Osteoblast (primary cell): ENCODE measurements around the gene TXLNG. TPM values are rescaled to one million over a fixed set of nuclear protein-coding genes. Genes with fewer than 3 reads are reported as not detected.
A peak's percentile ranks its signal among the peaks of the same experiment; 100 is the strongest.

Source experiments
- DNase-seq: peaks from one replicate; pipeline ENCODE4 v3.0.0; 2011; ENCODE audit warnings: low spot score, mixed read lengths; ENCODE audit not compliant: insufficient read length; ENCODE audit errors: missing footprints
- H2AFZ ChIP-seq: 2 replicates; pipeline ENCODE4 v1.6.0; 2011; ENCODE audit warnings: mild to moderate bottlenecking, low read length
- H3K27ac ChIP-seq: 2 replicates; pipeline ENCODE4 v1.5.1; 2011; ENCODE audit warnings: mild to moderate bottlenecking, low read depth, low read length, moderate library complexity
- H3K27me3 ChIP-seq: 2 replicates; pipeline ENCODE4 v1.6.0; 2012; ENCODE audit warnings: mild to moderate bottlenecking, control low read depth, inconsistent platforms, low read length, moderate library complexity; ENCODE audit not compliant: insufficient read depth
- H3K36me3 ChIP-seq: 2 replicates; pipeline ENCODE4 v1.5.1; 2011; ENCODE audit warnings: mild to moderate bottlenecking, low read length, control low read depth, moderate library complexity; ENCODE audit not compliant: insufficient read depth
- H3K4me1 ChIP-seq: 2 replicates; pipeline ENCODE4 v1.5.1; 2011; ENCODE audit warnings: mild to moderate bottlenecking, low read length, control low read depth, moderate library complexity; ENCODE audit not compliant: insufficient read depth
- H3K4me2 ChIP-seq: 2 replicates; pipeline ENCODE4 v1.6.0; 2011; ENCODE audit warnings: mild to moderate bottlenecking, low read length; ENCODE audit not compliant: insufficient read depth
- H3K4me3 ChIP-seq: fragments of 200-600 bp; sonication (generic); 3 replicates; pipeline ENCODE4 v1.5.1; 2012; ENCODE audit warnings: mild to moderate bottlenecking, low read length, inconsistent platforms; ENCODE audit not compliant: insufficient read depth
- H3K79me2 ChIP-seq: 2 replicates; pipeline ENCODE4 v1.6.0; 2012; ENCODE audit warnings: mild to moderate bottlenecking, low read length, control low read depth, inconsistent platforms; ENCODE audit not compliant: insufficient read depth
- H3K9me3 ChIP-seq: 2 replicates; pipeline ENCODE4 v1.5.1; 2011; ENCODE audit warnings: low read depth, low read length, control low read depth
- H4K20me1 ChIP-seq: 2 replicates; pipeline ENCODE4 v1.6.0; 2012; ENCODE audit warnings: mild to moderate bottlenecking, low read length, control low read depth; ENCODE audit not compliant: insufficient read depth
- total RNA-seq: library from RNA; depleted of rRNA; stranded (reverse); fragments of >200 nt; gene quantifications from 2 replicates; pipeline ENCODE4 v1.2.3, GENCODE V29; 2012
- TF ChIP-seq, protein P1 (sequence below): IDR thresholded peaks from 2 replicates; pipeline ENCODE4 v1.5.1; 2011; ENCODE audit warnings: mild to moderate bottlenecking, low read depth, low read length, moderate library complexity; ENCODE audit errors: extremely low read depth

Gene TXLNG
- total RNA-seq, 1 donor, result 5.1 TPM

- Histone ChIP-seq H3K4me2 (no peak overlapping the region), H3K27ac (no peak overlapping the region), H2AFZ (no peak overlapping the region), H3K27me3 (no peaks in the 10 kb centered on the region), H3K4me1 (no peaks in the 10 kb centered on the region), H4K20me1 (no peaks in the 10 kb centered on the region), H3K4me3 (no peak overlapping the region), H3K36me3 (peaks cover 3% of the 10 kb centered on the region), H3K9me3 (no peaks in the 10 kb centered on the region), H3K79me2 (no peaks in the 10 kb centered on the region)
- DNase-seq, result no peak
- TF ChIP-seq, protein P1, sequence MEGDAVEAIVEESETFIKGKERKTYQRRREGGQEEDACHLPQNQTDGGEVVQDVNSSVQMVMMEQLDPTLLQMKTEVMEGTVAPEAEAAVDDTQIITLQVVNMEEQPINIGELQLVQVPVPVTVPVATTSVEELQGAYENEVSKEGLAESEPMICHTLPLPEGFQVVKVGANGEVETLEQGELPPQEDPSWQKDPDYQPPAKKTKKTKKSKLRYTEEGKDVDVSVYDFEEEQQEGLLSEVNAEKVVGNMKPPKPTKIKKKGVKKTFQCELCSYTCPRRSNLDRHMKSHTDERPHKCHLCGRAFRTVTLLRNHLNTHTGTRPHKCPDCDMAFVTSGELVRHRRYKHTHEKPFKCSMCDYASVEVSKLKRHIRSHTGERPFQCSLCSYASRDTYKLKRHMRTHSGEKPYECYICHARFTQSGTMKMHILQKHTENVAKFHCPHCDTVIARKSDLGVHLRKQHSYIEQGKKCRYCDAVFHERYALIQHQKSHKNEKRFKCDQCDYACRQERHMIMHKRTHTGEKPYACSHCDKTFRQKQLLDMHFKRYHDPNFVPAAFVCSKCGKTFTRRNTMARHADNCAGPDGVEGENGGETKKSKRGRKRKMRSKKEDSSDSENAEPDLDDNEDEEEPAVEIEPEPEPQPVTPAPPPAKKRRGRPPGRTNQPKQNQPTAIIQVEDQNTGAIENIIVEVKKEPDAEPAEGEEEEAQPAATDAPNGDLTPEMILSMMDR, result no peak
Observed at GRCh38 chrX:16765594-16765993, 20.7 kb upstream of the TXLNG start.

- TF ChIP-seq, protein P1, result no peak
Observed at GRCh38 chrX:16770970-16771482, 15.2 kb upstream of the TXLNG start.

GRCh38 chrX:16771483-16772398 lies 14.5 kb upstream of the TXLNG start:
- H3K79me2 ChIP-seq, result no peaks in the 10 kb centered on the region
- no peaks in the 10 kb centered on the region for H3K4me1 ChIP-seq
- H4K20me1 ChIP-seq, result no peaks in the 10 kb centered on the region
- no peak overlapping the region for H3K4me2 ChIP-seq
- TF ChIP-seq, protein P1, result no peak
- no peak for DNase-seq
- no peaks in the 10 kb centered on the region for H3K27me3 ChIP-seq
- H3K36me3 ChIP-seq, result no peaks in the 10 kb centered on the region
- H2AFZ ChIP-seq, result peak overlapping the region; percentile 49
- no peaks in the 10 kb centered on the region for H3K9me3 ChIP-seq
- peak overlapping the region; percentile 68 for H3K27ac ChIP-seq
- no peak overlapping the region for H3K4me3 ChIP-seq

More at GRCh38 chrX:16770970-16771482, 15.2 kb upstream of the TXLNG start:
- no peak overlapping the region for H3K27ac ChIP-seq
- H3K36me3 ChIP-seq, result no peaks in the 10 kb centered on the region
- no peaks in the 10 kb centered on the region for H3K9me3 ChIP-seq
- DNase-seq, result no peak
- H3K4me3 ChIP-seq, result no peak overlapping the region
- no peaks in the 10 kb centered on the region for H3K27me3 ChIP-seq
- H3K4me2 ChIP-seq, result no peak overlapping the region
- no peaks in the 10 kb centered on the region for H4K20me1 ChIP-seq
- H3K4me1 ChIP-seq, result no peaks in the 10 kb centered on the region
- H2AFZ ChIP-seq, result no peak overlapping the region
- H3K79me2 ChIP-seq, result no peaks in the 10 kb centered on the region

- TF ChIP-seq, protein P1, result no peak
- Histone ChIP-seq H3K4me2 (no peak overlapping the region), H3K9me3 (no peaks in the 10 kb centered on the region), H2AFZ (peak overlapping the region; percentile 12), H3K27ac (no peak overlapping the region), H3K79me2 (no peaks in the 10 kb centered on the region), H4K20me1 (no peaks in the 10 kb centered on the region), H3K4me3 (no peak overlapping the region), H3K36me3 (no peaks in the 10 kb centered on the region), H3K4me1 (no peaks in the 10 kb centered on the region), H3K27me3 (no peaks in the 10 kb centered on the region)
- no peak for DNase-seq
Observed at GRCh38 chrX:16772460-16772859, 13.8 kb upstream of the TXLNG start.
